ENCODE results near the gene SEPTIN14.
"Not testable (repeated sequence)": the region's sequence is repeated elsewhere in the genome, so short reads cannot be mapped to it uniquely, and the experiment has no call there.

The SEPTIN14 gene

DNA sequence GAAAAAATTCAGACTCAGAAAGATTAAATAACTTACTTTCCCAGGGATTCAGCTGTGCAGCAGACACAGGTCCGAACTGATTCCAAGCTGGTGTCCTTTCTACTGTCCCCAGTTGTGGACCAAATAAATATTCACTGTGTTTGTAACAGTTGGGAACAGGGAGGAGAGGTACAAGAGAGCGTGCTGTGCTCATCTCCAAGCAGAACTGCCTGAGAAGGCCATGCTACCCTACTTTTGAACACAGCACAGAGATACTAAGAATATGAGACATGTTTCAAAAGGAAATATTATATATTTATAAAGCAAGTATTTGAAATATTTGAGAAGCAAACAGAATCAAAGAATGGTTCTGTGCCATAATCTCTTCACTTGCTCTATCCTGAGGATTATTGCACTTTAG, at the start of gene SEPTIN14:
SEPTIN14 (minus strand) TSS at position 101 of the 400 bp plus-strand sequence. CDS start 756 bp downstream, outside the sequence.
- not testable (repeated sequence) for DNase-seq

DNA sequence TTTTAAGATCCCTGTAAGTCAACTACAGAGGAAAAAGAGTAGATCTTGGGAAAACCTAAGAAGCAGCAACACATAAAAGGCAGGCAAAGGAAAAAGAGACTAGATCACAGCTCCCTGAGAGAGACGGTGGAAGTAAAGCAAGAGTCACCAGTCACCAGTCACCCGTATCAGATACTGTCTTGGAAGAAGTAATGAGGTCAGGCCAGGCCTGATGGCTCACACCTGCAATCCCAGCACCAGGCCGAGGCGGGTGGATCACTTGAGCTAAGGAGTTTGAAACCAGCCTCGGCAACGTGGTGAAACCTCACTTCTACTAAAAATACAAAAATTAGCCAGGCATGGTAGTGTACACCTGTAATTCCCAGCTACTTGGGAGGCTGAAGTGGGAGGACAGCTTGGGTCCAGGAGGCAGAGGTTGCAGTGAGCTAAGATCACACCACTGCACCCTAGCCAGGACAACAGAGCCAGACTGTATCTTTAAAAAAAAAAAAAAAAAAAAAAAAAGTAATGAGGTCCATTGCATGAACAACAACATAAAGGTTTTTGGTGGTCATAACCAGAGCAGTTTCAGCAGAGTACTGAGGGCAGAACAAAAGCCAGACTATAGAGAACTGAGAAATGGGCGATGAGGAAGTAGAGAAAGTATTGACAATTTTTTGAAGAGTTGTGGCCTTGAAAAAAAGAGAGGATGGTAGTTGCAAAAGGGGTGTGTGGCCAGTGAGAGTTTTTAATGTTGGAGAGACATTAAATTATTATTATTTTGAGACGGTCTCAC, 41.6 kb upstream of the SEPTIN14 start:
- DNase-seq, result no peak

DNA sequence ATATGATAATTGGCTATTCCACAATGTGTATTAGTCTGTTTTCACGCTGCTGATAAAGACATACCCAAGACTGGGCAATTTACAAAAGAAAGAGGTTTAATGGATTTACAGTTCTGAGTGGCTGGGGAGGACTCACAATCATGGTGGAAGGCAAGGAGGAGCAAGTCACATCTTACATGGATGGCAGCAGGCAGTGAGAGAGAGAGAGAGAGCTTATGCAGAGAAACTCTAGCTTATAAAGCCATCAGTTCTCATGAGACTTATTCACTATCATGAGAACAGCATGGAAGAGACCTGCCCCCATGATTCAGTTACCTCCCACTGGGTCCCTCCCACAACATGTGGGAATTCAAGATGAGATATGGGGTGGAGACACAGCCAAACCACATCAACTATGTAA, 38.5 kb upstream of the SEPTIN14 start:
- not testable (repeated sequence) for DNase-seq

DNA sequence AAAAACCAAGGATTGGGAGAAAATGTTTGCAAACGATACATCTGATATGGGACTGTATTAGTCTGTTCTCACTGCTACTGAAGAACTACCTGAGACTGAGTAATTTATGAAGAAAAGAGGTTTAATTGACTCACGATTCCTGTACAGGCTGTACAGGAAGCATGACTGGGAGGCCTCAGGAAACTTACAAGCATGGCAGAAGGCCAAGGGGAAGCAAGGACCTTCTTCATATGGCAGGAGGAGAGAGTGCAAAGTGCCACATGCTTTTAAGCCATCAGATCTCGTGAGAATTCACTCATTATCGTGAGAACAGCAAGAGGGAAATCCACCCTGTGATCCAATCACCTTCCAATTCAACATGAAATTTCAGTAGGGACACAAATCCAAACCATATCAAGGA, 35.7 kb upstream of the SEPTIN14 start:
- DNase-seq, result no peak

DNA sequence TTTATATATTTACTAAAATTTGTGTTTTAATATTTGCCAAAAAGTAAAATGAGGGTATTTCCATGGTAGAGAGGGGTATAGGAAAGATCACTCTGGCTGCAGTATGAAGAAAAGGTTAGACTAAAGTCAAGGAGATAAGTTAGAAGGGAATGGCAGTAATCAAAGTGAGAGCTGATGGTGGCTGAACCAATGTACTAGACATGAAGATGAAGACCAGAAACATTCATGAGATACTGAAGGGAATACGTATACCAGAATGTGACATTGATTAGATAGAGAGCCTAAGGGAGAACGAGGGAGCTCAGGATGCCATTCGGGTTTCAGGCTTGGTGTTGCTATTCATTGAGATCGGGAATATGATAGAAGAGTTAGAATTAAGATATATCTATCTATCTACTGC, 32.5 kb upstream of the SEPTIN14 start:
- DNase-seq, result no peak

DNA sequence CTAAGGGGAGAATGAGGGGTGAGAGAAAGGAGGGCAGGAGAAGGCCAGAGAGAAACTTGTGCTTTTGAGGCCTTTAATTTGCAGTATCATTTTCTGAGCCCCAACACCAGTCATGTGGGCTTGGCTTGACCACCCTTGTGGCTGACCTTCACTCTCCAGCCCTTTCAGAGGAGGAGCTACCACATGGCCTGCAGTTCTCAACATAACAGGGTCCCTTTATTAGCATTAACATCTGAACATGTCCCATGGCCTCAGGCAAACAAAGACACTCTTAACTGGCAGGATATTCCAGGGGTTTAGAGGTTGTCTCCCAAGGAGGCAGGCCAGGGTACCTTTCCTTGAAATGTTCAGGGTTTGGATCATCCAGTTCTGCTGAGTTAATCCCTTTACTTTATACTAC, 31.4 kb upstream of the SEPTIN14 start:
- no peak for DNase-seq

DNA sequence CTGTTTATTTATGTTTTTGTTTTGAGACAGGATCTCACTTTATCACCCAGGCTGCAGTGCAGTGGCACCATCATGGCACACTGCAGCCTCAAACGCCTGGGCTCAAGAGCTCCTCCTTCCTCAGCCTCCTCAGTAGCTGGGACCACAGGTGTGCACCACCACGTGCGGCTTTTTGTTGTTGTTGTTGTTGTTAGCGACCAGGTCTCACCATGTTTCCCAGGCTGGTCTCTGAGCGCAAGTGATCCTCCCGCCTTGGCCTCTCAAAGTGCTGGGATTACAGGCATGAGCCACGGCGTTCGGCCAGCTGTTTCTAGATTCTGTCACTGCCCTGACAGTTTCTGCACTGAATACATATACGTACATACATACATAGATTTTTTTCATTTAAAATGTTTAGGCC, 25.8 kb upstream of the SEPTIN14 start:
- DNase-seq, result not testable (repeated sequence)

DNA sequence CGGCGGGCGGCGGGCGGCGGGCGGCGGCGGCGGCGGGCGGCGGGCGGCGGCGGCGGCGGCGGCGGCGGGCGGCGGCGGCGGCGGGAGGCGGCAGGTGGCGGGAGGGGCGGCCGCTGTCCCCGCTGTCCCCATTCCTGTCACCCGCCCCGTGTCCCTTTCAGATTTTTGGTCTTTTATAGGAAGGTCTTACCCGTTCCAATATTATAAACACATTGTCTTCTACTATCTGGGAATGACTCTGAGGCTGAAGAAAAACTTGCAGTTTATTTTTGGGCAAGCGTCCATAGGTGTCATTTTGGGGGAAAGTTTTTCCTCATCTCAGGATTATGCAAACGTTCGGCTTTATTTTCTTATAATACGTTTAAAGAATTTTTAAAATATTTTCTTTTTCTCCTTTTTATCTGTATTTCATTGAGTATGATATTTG, 25.3 kb upstream of the SEPTIN14 start:
- peak; percentile 23 for DNase-seq

DNA sequence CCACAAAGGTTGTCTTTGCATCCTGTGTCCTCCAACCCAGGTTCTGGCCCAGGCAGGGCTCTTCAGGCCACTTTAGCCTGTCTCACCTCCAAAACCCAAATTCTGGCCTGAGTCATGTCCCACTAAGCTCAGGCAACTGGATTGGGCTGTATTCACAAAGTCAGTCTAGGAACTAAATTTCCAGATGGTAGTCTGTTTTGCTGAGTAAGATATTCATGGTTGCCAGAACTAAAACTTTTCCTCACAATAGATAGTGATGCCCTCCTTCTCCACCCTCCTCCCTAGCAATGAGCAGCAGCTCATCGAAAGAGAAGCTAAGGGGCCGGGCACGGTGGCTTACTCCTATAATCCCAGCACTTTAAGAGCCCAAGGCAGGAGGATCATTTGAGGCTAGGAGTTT, 21.8 kb upstream of the SEPTIN14 start:
- no peak for DNase-seq

DNA sequence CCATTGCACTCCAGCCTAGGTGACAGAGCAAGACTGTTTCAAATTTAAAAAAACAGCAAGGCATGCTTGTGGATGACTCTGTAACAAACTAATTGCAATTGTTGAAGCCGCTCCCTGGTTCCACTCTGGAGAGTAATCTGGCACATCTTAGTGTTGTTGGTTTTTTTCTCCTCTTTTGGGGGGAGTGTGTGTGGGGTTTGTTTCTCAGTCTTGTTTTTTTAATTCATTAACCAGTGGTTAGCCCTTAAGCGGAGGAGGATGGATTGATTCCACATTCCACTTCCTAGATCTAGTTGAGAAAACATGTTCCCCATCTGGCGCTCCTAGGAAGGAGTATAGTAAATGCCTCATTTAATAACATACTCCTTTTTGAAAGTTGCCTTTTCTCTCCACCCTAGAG, 16.1 kb upstream of the SEPTIN14 start:
- DNase-seq, result no peak

DNA sequence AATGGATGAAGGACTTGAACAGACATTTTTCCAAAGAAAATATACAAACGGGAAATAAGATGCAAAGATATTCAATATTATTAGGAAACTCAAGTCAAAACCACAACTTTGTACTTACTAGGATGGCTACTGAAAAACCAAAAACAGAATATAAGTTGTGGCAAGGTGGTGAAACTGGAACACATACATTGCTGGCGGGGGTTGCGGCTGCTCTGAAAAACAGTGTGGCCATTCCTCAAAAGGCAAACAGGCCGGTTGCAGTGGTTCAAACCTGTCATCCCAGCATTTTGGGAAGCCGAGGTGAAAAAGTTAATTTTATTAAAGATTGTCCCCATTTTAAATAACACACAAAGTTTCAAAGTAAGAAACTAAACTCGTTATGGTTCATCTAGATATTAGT, 14.8 kb upstream of the SEPTIN14 start:
- DNase-seq, result no peak

DNA sequence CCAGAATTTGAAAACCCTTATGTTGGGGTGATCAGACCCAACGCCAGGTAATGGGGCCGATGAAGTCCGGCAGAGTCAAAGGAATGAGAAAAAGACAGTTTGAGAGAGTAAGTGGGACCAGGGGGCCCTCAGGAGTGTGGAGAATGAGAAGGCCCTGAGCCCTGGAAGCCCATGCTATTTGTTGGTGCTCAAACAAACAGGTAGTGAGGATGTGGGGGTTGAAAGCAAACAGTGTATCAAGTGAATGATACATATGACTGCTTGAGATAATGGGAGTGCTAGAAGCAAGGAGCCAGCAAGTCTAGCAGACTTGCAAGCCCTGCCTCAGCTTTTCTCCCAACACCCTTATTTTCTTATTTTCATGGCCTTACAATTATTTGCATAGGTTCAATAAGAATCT, 11.2 kb upstream of the SEPTIN14 start:
- DNase-seq, result no peak

DNA sequence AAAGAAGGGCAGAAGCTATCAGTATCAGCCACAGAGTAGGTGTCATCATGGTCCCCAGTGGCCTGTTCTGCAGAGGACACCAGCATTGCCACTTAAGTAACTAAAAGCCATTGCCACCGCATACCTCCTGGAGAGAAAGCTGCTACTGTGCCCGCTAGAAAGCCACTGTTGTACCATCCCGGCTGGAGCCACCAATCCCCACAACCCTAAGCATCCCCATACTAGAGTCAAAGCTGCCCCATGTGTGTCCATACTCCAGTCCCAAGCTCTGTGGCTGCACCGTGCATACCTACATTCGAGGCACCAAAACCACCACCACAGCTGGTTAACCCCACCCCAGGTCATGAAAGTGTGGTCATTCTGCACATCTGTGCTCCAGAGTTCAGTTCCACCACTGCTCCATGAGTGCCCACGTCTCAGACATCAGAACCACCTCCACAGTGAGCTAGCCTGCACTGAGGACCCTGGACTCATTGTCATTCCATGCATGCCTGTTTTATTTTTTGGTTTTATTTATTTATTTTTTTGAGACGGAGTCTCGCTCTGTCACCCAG, 9.5 kb upstream of the SEPTIN14 start:
- DNase-seq, result no peak

DNA sequence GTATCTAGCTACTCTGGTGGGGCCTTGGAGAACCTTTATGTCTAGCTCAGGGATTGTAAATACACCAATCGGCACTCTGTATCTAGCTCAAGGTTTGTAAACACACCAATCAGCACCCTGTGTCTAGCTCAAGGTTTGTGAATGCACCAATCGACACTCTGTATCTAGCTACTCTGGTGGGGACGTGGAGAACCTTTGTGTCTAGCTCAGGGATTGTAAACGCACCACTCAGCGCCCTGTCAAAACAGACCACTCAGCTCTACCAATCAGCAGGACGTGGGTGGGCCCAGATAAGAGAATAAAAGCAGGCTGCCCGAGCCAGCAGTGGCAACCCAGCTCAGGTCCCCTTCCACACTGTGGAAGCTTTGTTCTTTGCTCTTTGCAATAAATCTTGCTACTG, 6.4 kb upstream of the SEPTIN14 start:
- DNase-seq, result not testable (repeated sequence)

DNA sequence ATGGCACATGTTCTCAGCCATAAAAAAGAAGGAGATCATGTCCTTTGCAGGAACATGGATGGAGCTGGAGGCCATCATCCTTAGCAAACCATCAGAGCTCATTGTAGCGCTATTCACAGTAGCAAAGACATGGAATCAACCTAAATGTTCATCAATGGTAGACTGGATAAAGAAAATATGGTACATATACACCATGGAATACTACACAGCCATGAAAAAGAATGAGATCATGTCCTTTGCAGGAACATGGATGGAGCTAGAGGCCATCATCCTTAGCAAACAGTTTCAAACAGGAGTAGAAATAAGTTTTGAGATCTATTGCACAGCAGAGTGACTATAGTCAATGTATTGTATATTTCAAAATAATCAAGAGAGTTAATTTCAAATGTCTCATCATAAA, 17.4 kb downstream of the SEPTIN14 start:
- not testable (repeated sequence) for DNase-seq

DNA sequence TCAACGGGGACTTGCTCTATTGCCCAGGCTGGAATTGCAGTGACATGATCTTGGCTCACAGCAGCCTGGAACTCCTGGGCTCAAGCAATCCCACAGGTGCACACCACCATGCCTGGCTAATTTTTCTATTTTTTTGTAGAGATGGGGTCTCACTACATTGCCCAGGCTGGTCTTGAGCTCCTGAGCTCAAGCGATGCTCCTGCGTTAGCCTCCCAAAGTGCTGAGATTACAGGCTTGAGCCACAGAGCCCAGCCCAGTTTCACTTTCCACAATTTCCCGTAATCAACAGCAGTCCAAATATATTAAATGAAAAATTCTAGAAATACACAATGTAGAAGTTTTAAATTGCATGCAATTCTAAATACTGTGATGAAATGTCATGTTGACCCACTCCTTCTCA, 24.0 kb downstream of the SEPTIN14 start:
- no peak for DNase-seq

DNA sequence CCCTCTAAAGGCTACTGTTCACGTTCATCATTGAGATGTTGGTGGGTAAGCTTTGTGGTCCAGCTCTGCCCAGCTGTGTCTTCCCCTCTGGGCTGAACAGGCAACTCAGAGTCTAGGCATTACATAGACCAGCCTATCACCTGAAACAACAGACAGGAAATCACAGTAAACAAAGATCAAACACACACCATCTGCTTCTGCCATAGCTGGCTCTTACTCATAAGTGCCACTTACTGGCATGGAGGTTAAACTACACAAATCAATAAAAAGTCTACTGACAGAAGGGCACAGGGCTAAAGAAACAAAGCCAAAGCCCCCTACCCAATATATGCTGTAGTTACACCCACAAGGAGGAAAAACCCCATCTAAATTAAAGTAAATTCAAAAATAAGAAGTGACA, 35.0 kb downstream of the SEPTIN14 start:
- no peak for DNase-seq

DNA sequence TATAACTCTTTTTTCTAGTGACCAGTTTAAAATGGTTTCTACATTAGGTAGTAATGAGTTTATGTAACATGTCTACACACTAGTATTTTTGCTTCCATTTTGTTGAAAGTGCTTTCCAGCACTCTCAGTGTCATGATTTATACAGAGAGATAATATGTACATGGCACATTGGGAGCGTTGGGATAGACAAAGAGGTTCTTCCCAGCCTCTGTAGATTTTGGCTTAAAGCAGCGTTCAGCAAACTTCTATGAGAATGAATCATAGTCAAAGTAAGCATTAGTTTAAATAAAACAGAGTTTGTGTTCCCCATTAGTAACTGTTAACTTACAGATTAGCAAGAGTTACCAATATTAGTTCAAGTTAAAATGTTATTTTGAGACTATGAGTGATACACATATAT, 43.9 kb downstream of the SEPTIN14 start:
- DNase-seq, result no peak

DNA sequence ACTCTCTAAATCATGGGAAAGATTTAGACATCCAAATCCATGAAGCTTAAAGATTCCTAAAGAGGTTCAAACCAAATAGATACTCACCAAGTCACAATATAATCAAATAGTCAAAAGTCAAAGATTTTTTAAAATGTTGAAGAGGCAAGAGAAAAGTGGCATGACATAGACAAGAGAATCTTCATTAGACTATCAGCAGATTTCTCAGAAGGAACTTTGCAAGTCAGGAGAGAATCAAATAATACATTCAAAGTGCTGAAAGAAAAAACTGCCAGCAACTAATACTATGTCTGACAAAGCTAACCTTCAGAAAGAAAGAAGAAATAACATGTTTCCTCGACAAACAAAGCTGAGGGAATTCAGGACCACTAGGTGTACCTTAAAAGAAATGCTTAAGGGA, 65.3 kb downstream of the SEPTIN14 start:
- not testable (repeated sequence) for DNase-seq

DNA sequence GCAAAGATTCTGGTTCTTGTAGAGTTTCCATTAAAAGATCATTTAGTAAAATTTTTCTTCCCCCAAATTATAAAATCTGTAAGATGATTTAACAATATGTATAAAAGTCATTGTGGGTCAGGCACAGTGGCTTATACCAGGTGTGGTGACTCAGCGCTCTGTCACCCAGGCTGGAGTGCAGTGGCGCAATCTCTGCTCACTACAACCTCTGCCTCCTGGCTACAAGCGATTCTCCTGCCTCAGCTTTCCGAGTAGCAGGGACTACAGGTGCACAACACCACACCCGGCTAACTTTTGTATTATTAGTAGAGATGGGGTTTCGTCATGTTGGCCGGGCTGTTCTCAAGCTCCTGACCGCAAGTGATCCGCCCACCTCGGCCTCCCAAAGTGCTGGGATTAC, 68.0 kb downstream of the SEPTIN14 start:
- DNase-seq, result no peak

DNA sequence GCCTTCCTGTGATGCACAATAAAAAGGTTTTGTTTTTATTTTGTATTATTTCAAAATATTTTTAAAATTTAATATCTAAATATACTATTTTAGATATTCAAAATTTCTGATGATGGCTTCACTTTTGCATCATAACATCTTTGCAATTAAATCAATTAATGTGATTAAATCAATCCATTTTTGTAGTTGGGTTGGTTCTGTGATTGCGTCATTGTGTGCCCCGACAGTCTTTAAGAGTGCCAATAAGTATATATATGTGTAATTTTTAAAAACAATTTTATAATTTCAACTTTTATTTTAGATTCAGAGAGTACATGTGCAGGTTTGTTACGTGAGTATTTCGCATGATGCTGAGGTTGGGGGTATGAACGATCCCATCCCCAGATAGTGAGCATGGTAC, 70.5 kb downstream of the SEPTIN14 start:
- no peak for DNase-seq

DNA sequence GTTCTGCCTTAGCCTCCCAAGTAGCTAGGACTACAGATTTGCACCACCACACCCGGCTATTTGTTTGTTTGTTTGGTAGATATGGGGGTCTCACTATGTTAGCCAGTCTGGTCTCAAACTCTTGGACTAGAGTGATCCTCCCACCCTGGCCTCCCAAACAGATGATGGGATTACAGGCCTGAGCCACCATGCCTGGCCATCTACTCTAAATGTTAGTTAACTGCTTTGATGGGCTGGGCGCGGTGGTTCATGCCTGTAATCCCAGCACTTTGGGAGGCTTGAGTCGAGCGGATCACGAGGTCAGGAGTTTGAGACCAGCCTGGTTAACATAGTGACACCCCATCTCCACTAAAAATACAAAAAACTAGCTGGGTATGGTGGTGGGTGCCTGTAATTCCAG, 74.8 kb downstream of the SEPTIN14 start:
- DNase-seq, result no peak

DNA sequence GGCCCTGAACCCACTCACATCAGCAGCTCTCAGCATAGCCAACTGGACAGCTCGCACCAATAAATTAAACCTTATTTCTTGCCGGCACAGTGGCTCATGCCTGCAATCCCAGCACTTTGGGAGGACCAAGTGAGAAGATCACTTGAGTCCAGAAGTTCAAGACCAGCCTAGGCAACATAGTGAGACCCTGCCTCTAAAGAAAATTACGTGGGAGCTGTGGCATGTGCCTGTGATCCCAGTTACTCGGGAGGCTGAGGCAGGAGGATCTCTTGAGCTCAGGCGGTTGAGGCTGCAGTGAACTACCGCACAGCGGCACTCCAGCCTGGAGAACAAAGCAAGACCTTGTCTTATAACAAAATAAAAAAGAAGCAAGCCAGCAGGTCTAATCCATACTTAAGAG, 75.7 kb downstream of the SEPTIN14 start:
- no peak for DNase-seq

DNA sequence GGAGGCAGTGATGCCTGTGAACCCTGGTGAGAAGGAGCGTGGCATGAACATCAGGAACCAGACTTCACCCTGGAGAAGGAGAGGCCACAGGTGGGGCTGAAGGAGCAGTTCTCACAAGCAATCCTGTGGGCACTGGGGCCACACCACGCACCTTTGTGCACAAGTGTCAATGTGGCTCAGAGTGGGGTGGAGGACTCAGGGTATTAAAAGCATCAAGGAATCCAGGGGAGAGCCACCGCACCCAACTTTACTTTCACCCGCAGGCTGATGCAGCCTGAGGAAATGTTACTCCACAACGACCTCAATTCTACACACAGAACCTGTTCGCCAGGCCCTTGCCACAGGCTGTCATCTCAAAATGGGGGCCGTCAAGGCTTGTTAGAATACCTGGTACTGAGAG, 77.1 kb downstream of the SEPTIN14 start:
- DNase-seq, result not testable (repeated sequence)

DNA sequence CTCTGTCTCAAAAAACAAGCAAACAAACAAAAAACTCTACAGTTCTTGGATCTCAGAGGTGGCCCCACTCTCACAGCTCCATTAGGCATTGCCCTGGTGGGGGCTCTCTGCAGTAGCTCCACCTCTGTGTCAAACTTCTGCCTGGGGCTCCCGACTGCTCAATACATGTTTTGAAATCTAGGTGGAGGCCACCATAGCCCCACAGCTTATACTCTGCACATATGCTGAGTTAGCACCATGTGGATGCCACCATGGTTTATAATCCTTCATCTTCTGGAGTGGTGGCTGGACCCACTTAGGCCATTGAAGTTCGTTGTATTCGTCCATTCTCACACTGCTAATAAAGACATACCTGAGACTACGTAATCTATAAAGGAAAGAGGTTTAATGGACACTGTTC, 78.4 kb downstream of the SEPTIN14 start:
- no peak for DNase-seq
